Stimulated activated memory B cell treated with anti-CD40 and anti-IgM and Interleukin-4, amounts not matched to agents 10 μg/mL and 1 μg/mL and 100 μg/mL, for 72 hours (primary cell): ENCODE results near the gene YPEL3.

Source experiments
- ATAC-seq: fragments of 150-1000 bp; cut with Tn5 transposase; 2 replicates; pipeline ENCODE4 v1.10.0; 2021
- H3K27ac Mint-ChIP-seq: one replicate; pipeline ENCODE4 v1.8.0; 2022; ENCODE audit warnings: mild to moderate bottlenecking, mixed read lengths
- H3K27me3 Mint-ChIP-seq: one replicate; pipeline ENCODE4 v1.8.0; 2022; ENCODE audit warnings: mixed read lengths
- H3K36me3 Mint-ChIP-seq: one replicate; pipeline ENCODE4 v1.8.0; 2022; ENCODE audit warnings: mixed read lengths
- H3K4me1 Mint-ChIP-seq: one replicate; pipeline ENCODE4 v1.8.0; 2022; ENCODE audit warnings: mixed read lengths
- H3K4me3 Mint-ChIP-seq: one replicate; pipeline ENCODE4 v1.8.0; 2022; ENCODE audit warnings: mild to moderate bottlenecking, moderate library complexity, mixed read lengths
- H3K9me3 Mint-ChIP-seq: one replicate; pipeline ENCODE4 v1.8.0; 2022; ENCODE audit warnings: mixed read lengths

YPEL3 gene

GRCh38 chr16:30060346-30060745 is 35.7 kb downstream of the YPEL3 start:
- peaks cover 12% of the 10 kb centered on the region for H3K4me1 Mint-ChIP-seq
- no peak overlapping the region for H3K27ac Mint-ChIP-seq
- ATAC-seq: no peak
- H3K4me3 Mint-ChIP-seq: no peak overlapping the region
- no peaks in the 10 kb centered on the region for H3K27me3 Mint-ChIP-seq
- H3K36me3 Mint-ChIP-seq: no peaks in the 10 kb centered on the region
- no peaks in the 10 kb centered on the region for H3K9me3 Mint-ChIP-seq

GRCh38 chr16:30054959-30055553 is 41.0 kb downstream of the YPEL3 start:
- Mint-ChIP-seq H3K27ac (no peak overlapping the region), H3K9me3 (no peaks in the 10 kb centered on the region), H3K36me3 (no peaks in the 10 kb centered on the region), H3K27me3 (peaks cover 10% of the 10 kb centered on the region), H3K4me3 (peak overlapping the region; percentile 5), H3K4me1 (peaks cover 8% of the 10 kb centered on the region)
- no peak for ATAC-seq

GRCh38 chr16:30054451-30054850 is 41.6 kb downstream of the YPEL3 start:
- H3K27me3 Mint-ChIP-seq: peaks cover 10% of the 10 kb centered on the region
- no peaks in the 10 kb centered on the region for H3K36me3 Mint-ChIP-seq
- H3K9me3 Mint-ChIP-seq: no peaks in the 10 kb centered on the region
- H3K27ac Mint-ChIP-seq: no peak overlapping the region
- H3K4me1 Mint-ChIP-seq: peaks cover 8% of the 10 kb centered on the region
- no peak overlapping the region for H3K4me3 Mint-ChIP-seq
- ATAC-seq: no peak

GRCh38 chr16:30053376-30054015 is 42.5 kb downstream of the YPEL3 start:
- Mint-ChIP-seq H3K27me3 (peaks cover 10% of the 10 kb centered on the region), H3K27ac (peak overlapping the region; percentile 51), H3K4me3 (peak overlapping the region; percentile 88), H3K36me3 (no peaks in the 10 kb centered on the region), H3K4me1 (peaks cover 8% of the 10 kb centered on the region), H3K9me3 (no peaks in the 10 kb centered on the region)
- ATAC-seq: peak; percentile 14

- H3K27me3 Mint-ChIP-seq: peaks cover 10% of the 10 kb centered on the region
- H3K4me3 Mint-ChIP-seq: peak overlapping the region; percentile 88
- peaks cover 8% of the 10 kb centered on the region for H3K4me1 Mint-ChIP-seq
- H3K27ac Mint-ChIP-seq: peak overlapping the region; percentile 51
- no peaks in the 10 kb centered on the region for H3K36me3 Mint-ChIP-seq
- ATAC-seq: peak; percentile 89
- no peaks in the 10 kb centered on the region for H3K9me3 Mint-ChIP-seq
Measured at GRCh38 chr16:30052671-30053372, 43.2 kb downstream of the YPEL3 start.

- Mint-ChIP-seq H3K27me3 (peaks cover 18% of the 10 kb centered on the region), H3K9me3 (no peaks in the 10 kb centered on the region), H3K36me3 (no peaks in the 10 kb centered on the region), H3K4me3 (no peak overlapping the region), H3K4me1 (peaks cover 8% of the 10 kb centered on the region), H3K27ac (no peak overlapping the region)
- ATAC-seq: no peak
Measured at GRCh38 chr16:30051518-30051917, 44.5 kb downstream of the YPEL3 start.

GRCh38 chr16:30049871-30050270 is 46.1 kb downstream of the YPEL3 start:
- Mint-ChIP-seq H3K36me3 (no peaks in the 10 kb centered on the region), H3K27me3 (peaks cover 32% of the 10 kb centered on the region), H3K4me3 (no peak overlapping the region), H3K4me1 (peaks cover 8% of the 10 kb centered on the region), H3K9me3 (no peaks in the 10 kb centered on the region), H3K27ac (no peak overlapping the region)
- no peak for ATAC-seq

- no peaks in the 10 kb centered on the region for H3K4me1 Mint-ChIP-seq
- no peak overlapping the region for H3K27ac Mint-ChIP-seq
- no peak overlapping the region for H3K4me3 Mint-ChIP-seq
- no peaks in the 10 kb centered on the region for H3K36me3 Mint-ChIP-seq
- no peak for ATAC-seq
- H3K9me3 Mint-ChIP-seq: no peaks in the 10 kb centered on the region
- H3K27me3 Mint-ChIP-seq: peaks cover 28% of the 10 kb centered on the region
Measured at GRCh38 chr16:30046588-30046987, 49.4 kb downstream of the YPEL3 start.

- no peaks in the 10 kb centered on the region for H3K36me3 Mint-ChIP-seq
- H3K27ac Mint-ChIP-seq: no peak overlapping the region
- H3K4me1 Mint-ChIP-seq: no peaks in the 10 kb centered on the region
- H3K27me3 Mint-ChIP-seq: peaks cover 28% of the 10 kb centered on the region
- ATAC-seq: no peak
- H3K9me3 Mint-ChIP-seq: no peaks in the 10 kb centered on the region
- no peak overlapping the region for H3K4me3 Mint-ChIP-seq
Measured at GRCh38 chr16:30046178-30046577, 49.8 kb downstream of the YPEL3 start.
